NCI-H2171 (cell line): ENCODE data around the gene ZNF385B.

Source experiments
- DNase-seq: peaks from one replicate; lab custom pipeline; 2025; lab: John Stamatoyannopoulos, UW

The ZNF385B gene

DNA sequence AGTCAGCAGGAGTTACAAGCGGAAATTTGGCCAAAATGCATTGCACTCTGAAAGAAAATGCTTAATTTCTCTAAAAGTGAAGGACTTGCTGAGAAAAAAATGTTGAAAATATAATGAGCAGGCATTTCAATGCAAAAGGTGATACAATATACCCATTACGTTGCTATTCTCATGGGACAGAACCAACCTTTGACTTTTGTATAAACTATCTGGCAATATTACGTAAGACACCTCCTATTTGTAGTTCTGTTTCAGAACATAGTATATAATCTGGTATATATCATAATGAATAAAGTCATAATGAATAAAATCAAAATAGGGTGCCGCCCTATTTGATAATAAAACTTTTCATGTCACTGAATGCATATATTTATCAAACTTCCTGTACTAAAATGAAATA, 310.6 kb downstream of the ZNF385B start:
- DNase-seq = no peak

DNA sequence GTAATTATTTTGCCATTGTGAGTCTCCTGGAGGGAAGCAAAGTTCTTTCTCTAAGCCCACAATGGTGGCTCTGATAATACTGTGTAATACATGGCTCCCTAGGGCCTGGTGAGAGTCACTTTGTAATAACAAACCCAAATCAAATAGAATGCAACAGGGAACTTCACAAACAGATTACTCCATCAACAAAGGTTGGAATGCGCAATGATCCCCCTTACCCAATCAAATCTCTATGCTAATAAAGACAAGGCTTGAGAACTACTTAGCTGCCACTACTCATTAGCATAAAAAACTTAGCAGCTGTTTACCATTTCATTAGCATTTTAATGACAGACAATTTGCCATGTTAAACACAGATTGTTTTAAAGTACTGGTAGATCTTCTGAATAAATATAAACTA, 311.2 kb downstream of the ZNF385B start:
- no peak for DNase-seq

DNA sequence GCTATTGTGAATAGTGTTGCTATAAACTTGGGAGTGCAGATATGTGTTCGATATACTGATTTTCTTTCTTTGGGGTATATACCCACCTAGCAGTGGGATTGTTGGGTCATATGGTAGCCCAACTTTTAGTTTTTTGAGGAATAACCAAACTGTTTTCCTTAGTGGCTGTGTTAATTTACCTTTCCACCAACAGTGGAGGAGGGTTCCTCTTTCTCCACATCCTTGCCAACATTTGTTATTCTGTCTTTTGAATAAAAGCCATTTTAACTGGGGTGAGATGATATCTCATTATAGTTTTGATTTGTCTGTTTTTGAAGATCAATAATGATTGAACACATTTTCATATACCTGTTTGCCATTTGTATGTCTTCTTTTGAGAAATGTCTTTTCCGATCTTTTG, 314.8 kb downstream of the ZNF385B start:
- DNase-seq = no peak

DNA sequence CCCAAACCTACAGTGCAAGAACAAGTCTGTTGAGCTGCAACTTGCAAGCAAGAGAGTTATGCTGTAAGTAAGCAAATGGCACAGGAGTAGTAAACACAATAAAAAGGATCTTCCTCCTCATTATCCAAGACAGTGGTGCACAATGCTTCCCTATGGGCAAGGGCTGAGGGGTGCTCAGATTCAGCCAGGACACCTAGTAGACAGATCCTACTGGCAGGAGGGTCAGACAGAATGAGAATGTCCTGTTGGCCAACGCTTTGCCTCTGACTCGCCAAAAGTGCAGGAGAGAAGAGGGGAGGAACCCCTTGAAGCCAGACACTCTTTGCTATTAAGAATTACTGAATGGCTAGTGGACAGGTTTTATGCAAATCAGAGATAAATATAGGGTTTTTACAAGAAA, 316.4 kb downstream of the ZNF385B start:
- DNase-seq = no peak

DNA sequence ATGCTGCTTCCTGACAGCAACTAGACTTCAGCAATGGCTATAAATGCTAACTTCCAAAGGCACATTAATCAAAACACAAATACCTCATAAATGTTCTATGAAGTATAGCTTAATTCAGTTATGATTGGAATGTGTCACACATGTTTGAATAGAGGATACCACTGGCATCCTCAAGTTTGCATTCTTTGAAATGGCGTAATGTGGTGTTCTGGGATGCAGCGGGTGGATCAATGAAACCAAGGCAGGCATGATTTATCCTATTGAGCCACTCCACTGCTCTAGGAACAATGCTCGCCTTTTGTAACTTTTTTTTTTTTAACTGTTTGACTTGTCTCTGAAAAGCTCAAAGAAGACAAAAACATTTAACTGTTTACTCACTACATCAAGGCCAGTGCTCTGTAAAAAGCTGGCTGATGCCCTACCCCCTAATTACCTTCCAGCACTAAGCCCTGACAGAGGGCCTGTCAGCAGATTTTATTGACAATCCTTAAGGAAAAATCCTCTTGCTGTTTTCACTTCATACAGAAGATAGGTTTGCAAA, 318.0 kb downstream of the ZNF385B start:
- no peak for DNase-seq

DNA sequence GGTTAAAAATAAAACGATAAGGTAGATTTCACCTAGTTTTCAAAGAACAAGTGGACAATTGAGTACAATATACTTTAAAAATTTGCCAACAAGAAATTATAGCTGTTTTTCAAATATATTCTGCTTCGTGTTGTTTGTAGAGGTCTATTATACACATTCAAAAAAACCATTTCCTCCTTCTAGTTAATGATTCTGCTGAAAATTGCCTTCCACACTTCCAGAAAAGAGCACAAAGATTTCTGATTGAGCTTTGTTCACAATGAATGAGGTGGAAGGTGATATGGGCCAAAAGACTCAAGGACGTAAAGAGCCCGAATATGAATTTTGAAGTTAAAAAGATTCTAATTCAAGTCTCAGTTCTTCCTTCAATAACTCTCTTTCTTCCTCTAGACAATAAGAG, 319.8 kb downstream of the ZNF385B start:
- no peak for DNase-seq

DNA sequence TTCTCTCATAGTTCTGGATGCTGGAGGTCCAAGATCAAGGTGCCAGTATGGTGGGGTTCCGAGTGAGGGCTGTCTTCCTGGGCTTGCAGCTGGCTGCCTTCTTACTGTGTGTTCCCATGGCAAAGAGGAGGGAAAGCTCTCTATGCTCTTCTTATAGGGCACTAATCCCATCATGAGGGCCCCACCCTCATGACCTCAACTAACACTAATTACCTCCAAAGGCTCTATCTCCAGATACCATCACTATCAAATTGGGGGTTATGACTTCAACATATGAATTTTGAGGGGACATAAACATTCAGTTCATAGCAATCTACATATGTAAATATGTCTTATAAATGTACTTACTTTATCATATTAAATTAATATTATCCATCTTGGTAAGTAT, 322.3 kb downstream of the ZNF385B start:
- DNase-seq = no peak

DNA sequence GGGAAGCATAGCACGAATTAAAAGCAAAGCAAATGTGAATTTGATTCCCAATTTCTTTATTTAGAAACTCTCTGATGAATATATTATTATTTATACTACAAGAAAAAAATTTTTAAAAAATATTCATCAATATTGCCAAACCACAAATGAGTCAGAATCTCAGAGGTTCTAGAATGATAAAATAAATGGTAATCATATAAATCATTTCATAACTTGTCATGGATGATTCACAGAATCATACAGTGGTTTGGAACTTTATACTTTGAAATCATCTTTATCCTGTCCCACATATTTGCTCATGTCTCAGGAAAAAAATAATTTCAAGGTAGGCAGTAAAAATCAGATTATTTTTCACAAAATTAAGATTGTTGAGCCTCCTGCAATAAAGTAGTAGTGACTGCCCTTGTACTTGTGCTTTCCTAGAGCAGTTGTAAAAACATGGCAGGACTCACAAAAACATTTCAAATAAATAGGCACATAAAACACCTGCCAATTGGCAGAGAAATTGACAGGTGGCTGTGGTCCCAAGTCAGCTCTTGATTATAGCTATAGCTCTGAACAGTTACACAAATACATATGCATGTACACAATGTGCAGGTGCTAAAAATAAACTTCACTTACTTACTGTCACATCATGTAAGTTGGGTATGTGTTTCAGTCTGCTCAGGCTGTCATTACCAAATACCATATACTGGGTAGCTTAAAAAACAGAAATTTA, 322.8 kb downstream of the ZNF385B start:
- no peak for DNase-seq

DNA sequence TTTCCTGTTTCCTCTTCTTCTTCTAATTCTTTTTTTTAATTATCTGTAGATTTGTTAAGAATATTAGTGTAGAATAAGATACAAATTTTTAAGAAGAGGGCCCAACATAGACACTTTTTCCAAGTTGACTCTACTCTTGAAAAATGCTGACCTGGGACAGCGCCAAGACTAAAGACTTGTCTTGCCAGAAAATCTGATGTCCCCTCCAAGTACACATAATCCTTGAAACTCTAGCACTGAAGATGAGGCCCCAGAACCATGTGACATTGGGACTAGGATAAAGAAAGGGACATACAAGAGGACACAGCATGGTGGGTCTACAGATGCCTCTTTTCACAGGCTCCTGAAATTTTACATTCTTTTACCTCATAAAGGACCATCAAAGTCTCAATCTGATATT, 325.2 kb downstream of the ZNF385B start:
- DNase-seq = no peak

DNA sequence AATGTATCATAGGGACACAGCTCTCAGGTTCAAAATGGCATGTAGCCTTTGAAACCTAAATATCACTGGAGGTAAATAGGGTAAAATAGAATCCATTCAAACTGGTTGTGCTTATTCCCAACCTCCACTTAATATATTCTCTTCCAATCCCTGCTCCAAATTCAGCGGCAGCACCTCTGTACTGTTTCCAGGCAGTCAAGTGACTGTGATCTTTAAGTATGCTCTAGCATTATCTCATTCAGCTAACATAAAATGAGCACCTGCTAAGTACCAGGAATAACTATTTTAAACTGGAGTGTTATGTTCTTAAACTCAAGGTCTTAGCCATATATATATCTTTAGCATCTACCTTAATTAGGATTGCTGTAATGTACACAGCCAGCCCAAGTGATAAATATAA, 327.5 kb downstream of the ZNF385B start:
- no peak for DNase-seq

DNA sequence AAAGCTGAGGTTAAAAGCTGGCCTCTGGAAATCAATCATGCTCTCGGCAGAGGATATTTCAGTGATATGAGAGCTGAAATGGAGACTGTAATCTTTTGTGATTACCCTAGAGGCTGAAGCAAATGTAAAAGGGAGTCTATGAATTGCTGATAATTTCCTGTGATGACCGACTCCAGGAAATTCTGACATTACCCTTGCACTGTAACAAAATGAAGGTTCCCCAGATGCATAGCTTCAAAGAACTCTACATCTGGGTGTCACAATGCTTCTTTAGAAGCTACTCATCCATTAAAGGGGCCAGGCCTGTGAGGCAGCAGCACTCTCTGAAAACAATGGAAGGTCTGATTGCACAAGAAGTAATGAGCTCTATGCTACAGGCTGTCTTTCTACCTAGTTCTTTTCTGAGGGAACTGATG, 328.5 kb downstream of the ZNF385B start:
- DNase-seq = no peak

DNA sequence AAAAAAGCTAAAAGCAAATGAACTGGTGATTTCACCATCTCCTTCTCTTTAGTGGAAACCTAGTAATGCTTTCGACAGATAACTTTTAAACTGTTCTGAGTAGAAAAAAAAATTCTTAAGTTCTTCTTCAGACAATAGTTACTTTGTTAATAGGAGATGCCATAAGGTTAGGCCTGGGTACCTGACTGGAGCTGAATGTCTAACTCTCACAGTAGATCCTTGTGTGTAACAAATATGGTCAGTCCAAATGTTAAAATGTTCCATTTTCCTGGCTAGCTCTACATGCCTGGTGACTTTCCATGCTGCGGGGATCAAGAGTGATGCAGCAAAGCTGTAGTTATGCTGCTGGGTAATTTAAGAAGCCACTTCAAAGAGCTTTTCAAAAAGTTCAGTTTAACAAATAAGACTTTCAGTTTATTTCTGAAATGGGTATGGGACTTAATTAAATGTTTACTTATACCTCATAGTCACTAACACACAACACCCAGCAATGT, 332.8 kb downstream of the ZNF385B start:
- no peak for DNase-seq

DNA sequence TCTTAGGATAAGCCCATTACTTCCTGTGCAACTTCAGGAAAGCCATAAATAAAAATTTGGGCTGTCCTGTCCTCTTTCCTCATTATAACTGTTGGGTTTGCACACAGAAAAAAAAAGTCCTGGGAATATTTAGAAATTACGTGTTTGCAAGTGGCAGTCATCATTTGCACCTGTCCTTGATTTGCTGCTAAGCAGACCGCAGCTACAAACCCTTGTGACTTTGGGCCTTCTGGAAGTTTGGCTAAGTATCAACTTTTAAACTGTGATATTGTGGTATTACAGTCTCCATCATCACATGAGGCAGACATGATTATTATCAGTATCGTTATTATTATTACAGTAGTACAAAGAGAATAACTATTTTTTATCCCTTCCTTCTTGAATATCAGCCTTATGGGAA, 336.1 kb downstream of the ZNF385B start:
- no peak for DNase-seq

DNA sequence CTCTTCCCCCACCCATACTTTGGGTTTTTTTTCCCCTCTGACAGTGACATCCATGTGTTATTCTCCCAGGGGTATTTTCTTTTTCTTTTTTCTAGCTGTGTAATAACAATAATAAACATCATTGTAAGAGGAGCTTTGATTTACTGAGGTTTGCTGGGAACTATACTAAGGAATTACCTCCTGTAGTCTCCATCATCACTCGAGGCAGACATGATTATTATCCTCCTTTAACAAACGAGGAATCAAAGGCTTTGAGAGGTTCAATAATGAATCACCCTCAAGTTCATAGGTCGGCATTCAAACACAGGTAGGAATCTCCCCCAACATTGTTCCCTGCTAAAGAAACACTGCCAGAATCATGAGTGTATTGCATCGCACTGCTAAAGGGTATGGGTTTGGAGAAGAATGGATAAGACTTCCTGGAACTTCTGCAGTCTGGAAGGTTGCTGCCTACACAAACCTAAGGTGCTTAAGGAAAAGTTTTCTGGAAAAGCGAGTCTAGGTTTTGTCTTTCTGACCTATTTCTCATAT, 336.5 kb downstream of the ZNF385B start:
- DNase-seq = no peak

DNA sequence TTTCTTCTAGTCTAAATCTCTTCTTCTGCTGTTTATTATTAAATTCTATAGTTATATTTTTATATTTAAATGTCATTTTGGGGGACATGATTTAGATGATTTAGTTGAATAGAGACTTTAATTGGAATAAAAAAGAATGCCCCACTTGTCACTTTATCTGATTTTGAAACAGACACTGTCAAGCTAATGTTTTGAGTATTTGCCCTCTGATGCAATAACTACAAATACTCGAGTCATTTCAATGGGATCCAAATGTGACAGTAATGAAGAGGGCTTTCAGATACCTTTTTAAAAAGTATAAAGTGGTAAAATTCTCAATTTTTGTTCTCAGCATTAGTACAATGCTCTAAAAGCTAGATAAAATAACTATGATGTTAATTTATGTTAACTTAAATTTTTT, 339.5 kb downstream of the ZNF385B start:
- DNase-seq = no peak

DNA sequence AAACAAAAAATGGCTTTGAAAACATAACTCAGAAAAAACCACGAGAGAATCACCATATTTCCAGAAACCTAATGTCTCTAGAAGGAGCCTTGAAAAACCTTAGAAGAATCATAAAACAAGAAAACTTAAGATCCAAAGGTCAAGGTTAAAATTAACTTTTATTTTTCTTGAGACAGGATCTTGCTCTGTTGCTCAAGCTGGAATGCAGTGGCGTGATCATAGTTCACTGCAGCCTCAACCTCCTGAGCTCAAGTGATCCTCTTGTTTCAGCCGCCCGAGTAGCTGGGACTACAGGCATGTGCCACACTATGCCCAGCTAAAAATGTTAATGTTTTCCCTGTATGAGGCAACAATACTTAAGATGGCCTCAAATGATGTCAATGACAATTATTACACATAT, 342.6 kb downstream of the ZNF385B start:
- no peak for DNase-seq

DNA sequence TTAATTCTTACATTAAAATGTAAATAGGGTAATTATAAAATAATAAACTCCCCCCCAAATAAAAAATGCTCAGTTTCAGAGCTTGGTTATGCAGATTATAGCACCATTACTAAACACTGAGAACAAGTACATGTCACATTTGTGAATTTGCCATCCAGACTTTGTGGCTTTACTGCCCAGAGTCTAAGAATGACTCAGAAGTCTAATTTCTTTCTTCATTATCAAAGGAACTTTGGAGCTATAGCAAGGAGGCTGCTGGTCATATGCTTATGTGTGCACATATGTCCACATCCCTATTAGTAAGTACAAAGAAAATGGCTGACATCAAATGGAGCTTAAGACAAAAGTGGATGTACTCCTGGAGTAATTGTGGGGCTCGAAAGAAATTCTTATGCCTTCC, 348.2 kb downstream of the ZNF385B start:
- DNase-seq = no peak

DNA sequence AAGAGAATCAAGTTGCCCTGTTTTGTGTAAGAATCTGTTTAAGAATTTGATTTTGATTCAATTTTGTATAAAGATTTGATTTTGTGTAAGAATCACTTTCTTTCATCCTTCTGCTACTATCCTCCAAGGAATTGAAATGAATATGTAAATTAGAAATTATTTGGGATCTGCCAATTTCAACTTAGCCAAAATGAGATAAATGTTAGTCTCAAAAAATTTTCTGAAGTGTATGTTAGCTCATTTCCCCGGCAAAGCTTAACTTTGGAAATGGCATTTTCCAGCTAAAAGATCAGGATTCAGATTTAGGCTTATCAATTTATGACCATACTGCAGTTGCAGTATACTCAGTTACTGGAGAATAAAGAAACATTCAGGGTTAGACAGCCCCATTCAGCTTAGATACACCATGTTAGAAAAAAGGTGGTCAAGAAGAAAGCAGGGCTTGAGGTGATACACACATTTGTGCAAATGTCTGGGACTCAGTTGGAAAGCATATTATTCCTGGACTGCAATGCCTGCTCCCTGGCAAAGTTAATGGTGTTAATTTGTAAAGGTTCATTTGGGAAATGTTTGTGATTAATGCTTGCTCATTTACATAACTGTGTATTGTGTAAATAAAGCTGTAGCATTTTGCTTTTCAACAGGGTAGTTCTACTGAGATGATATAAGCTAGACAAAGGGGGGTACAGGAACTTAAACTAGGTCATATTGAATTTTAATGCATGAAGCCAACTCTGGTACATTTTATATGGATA, 349.0 kb downstream of the ZNF385B start:
- no peak for DNase-seq

DNA sequence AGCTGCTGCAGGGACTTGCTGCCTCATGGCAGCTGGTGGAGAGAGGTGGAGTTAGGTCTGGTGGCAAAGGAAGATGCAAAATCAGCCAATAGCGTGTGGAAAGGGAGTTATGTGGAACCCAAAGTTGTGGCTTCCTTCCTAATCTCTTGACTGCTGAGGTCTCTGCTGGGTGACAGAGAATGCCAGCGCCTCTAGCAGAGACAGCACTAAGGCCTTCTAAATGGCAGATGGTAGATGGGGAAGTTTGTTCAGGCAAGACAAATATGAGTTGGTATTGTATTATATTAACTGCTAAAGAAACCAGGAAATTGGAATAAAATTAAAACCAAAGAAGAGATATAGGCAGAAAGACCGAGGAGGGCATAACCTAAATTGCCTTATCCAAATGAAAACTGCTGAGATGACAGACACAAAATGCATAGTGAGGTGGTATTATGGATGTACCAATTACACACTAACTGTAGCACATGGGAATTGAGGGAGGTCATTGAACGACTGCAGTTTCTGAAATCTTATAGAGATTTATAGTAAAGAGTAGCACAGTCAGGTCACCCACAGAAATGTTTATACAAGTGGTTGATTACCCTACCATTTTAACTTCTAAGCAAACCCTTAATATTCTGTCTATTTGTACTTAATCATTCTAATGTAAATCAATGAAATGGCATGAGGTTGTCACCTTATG, 350.2 kb downstream of the ZNF385B start:
- DNase-seq = no peak

DNA sequence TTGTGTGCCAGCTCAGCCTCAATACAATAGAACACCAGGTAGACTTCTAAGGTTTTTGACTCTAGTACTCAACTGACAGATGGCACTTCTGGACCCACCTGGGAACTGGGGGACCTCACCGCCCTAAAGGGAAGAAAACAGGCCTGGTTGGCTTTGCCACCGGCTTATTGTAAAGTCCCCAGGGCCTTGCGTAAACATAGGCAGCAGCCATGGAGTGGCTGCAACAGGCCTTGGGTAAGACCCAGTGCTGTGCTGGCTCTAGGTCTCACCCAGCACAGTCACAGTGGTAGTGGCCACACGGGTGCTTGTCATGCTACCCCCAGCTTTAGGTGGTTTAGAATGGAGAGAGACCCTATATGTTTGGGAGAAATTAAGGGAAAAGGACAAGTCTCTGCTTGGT, 366.1 kb downstream of the ZNF385B start:
- DNase-seq = no peak

DNA sequence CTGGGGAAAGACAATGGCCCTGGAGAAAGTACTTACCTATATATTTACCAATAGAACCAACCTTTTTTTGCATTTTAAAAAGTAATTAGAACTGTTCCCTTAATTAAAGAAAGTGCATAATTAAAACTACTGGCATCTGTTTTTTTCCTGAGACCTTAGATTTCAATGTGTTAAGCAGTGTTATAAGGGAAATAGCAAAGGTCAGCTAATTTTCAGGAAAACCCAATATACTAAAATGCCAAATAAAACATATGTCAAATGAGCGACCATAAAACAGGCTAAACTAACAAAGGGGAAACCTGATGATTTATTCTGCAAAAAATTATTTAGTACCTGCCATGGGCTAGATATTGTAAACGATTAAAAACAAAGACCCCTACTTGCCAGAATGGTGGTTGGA, 372.8 kb downstream of the ZNF385B start:
- no peak for DNase-seq

DNA sequence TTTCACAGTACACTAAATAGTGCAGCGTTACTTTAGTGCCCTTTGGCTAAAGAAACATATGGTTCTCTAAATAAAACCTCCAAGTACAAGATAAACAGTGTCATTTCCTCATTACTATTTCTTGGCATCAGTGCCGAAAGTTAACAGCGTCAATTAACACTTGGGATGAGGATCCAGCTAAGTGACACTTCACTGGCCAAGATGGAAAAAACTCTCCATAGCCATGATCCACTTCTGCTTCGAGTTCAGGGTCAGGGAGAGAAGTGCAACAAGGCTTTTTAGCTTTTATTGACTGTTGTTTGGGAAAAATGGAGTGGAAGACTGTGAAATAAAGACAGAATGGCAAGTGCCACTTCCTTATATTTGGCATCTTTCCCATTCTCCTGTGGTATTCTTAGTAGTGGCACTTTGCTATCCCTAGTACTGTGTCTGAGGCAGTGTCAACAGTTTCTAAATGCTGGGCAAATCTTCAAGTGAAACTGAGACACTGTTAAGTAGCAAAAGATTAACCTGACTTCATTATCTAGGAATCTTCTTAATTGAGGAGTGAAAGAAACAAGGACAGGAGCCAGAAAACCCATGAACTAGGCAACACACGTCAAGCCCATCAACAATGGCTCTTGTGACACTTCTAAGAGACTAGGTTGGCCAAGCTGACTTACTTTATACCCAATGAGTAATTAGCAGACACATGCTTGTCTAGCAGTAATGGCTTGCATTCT, 374.2 kb downstream of the ZNF385B start:
- no peak for DNase-seq
